DOHH2 (cell line): ENCODE results near the gene SCAPER.

Source experiments
- H3F3A ChIP-seq: fragments of 200-600 bp; sonication (generic), shearing (Covaris generic); 2 replicates; pipeline ENCODE4 v1.6.0; 2016; ENCODE audit warnings: antibody characterized with exemption, mild to moderate bottlenecking; ENCODE audit not compliant: control insufficient read depth, insufficient read depth
- H3K27ac ChIP-seq: fragments of 200-600 bp; sonication (generic); 2 replicates; pipeline ENCODE4 v1.5.1; 2014; ENCODE audit warnings: low read depth, mild to moderate bottlenecking, low read length, moderate library complexity
- H3K27me3 ChIP-seq: fragments of 200-600 bp; sonication (generic); 2 replicates; pipeline ENCODE4 v1.6.1; 2014; ENCODE audit warnings: mild to moderate bottlenecking, low read length, mixed read lengths; ENCODE audit not compliant: control insufficient read depth
- H3K36me3 ChIP-seq: fragments of 200-600 bp; sonication (generic); 2 replicates; pipeline ENCODE4 v1.6.1; 2014; ENCODE audit warnings: mild to moderate bottlenecking, low read length, moderate library complexity, mixed read lengths; ENCODE audit not compliant: control insufficient read depth
- H3K4me1 ChIP-seq: fragments of 200-600 bp; sonication (generic); 2 replicates; pipeline ENCODE4 v1.6.1; 2014; ENCODE audit warnings: mild to moderate bottlenecking, low read length, mixed read lengths; ENCODE audit not compliant: control insufficient read depth
- H3K4me2 ChIP-seq: fragments of 200-600 bp; sonication (generic); 2 replicates; pipeline ENCODE4 v1.6.0; 2014; ENCODE audit warnings: mild to moderate bottlenecking, low read length, moderate library complexity
- H3K4me3 ChIP-seq: fragments of 200-600 bp; sonication (generic); 2 replicates; pipeline ENCODE4 v1.5.1; 2014; ENCODE audit warnings: mild to moderate bottlenecking, low read length, mixed read lengths
- H3K79me2 ChIP-seq: fragments of 200-600 bp; sonication (generic); 2 replicates; pipeline ENCODE4 v1.6.1; 2014; ENCODE audit warnings: mild to moderate bottlenecking, low read length, mixed read lengths; ENCODE audit not compliant: control insufficient read depth
- H3K9me2 ChIP-seq: fragments of 200-600 bp; sonication (generic); replicated peaks from 2 replicates; pipeline ENCODE4 v1.6.1; 2014; ENCODE audit warnings: mild to moderate bottlenecking, low read length, mixed read lengths; ENCODE audit not compliant: control insufficient read depth
- H3K9me3 ChIP-seq: fragments of 200-600 bp; sonication (generic); 2 replicates; pipeline ENCODE4 v1.6.1; 2014; ENCODE audit warnings: antibody characterized with exemption, low read length, mixed read lengths; ENCODE audit not compliant: control insufficient read depth, insufficient read depth
- H4K20me1 ChIP-seq: fragments of 200-600 bp; sonication (generic); 2 replicates; pipeline ENCODE4 v1.6.0; 2014; ENCODE audit warnings: low read depth, mild to moderate bottlenecking, antibody characterized with exemption, low read length, moderate library complexity; ENCODE audit not compliant: control insufficient read depth, insufficient read depth
- EZH2phosphoT487 ChIP-seq: fragments of 200-600 bp; sonication (generic); IDR thresholded peaks from 2 replicates; pipeline ENCODE4 v1.6.1; 2017; ENCODE audit warnings: borderline replicate concordance, mild to moderate bottlenecking, antibody characterized with exemption, low read length, moderate library complexity, mixed read lengths
- TF ChIP-seq, protein P1 (sequence below): fragments of 200-600 bp; sonication (generic); IDR thresholded peaks from one replicate; pipeline ENCODE4 v1.5.1; 2014; ENCODE audit warnings: antibody characterized with exemption, mild to moderate bottlenecking, low read depth, low read length; ENCODE audit not compliant: poor library complexity, severe bottlenecking

Gene SCAPER

DNA sequence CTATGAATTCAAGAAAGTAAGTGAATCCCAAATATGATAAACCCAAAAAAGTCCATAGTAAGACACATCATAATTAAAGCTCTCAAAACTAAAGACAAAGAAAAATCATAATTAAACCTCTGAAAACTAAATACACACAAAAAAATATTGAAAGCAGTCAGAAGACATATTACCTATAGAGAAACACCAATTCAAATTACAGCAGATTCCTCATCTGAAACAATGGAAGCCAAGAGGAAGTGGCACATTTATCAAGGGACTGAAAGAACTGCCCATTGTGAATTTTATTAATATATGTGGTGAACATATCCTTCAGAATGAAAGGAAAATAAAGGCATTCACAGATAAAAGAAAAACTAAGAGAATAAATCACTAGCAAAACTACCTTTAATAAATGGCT, 128.2 kb downstream of the SCAPER start:
- H3K4me3 ChIP-seq, result no peak overlapping the region
- no peaks in the 10 kb centered on the region for H3K79me2 ChIP-seq
- H3F3A ChIP-seq, result no peaks in the 10 kb centered on the region
- no peaks in the 10 kb centered on the region for H3K27me3 ChIP-seq
- no peaks in the 10 kb centered on the region for H3K9me2 ChIP-seq
- no peak overlapping the region for H3K4me2 ChIP-seq
- H3K27ac ChIP-seq, result no peak overlapping the region
- H3K36me3 ChIP-seq, result no peaks in the 10 kb centered on the region
- no peaks in the 10 kb centered on the region for H4K20me1 ChIP-seq
- no peak for TF ChIP-seq EZH2phosphoT487
- TF ChIP-seq, protein P1, sequence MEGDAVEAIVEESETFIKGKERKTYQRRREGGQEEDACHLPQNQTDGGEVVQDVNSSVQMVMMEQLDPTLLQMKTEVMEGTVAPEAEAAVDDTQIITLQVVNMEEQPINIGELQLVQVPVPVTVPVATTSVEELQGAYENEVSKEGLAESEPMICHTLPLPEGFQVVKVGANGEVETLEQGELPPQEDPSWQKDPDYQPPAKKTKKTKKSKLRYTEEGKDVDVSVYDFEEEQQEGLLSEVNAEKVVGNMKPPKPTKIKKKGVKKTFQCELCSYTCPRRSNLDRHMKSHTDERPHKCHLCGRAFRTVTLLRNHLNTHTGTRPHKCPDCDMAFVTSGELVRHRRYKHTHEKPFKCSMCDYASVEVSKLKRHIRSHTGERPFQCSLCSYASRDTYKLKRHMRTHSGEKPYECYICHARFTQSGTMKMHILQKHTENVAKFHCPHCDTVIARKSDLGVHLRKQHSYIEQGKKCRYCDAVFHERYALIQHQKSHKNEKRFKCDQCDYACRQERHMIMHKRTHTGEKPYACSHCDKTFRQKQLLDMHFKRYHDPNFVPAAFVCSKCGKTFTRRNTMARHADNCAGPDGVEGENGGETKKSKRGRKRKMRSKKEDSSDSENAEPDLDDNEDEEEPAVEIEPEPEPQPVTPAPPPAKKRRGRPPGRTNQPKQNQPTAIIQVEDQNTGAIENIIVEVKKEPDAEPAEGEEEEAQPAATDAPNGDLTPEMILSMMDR, result no peak
- H3K4me1 ChIP-seq, result no peaks in the 10 kb centered on the region
- no peaks in the 10 kb centered on the region for H3K9me3 ChIP-seq

DNA sequence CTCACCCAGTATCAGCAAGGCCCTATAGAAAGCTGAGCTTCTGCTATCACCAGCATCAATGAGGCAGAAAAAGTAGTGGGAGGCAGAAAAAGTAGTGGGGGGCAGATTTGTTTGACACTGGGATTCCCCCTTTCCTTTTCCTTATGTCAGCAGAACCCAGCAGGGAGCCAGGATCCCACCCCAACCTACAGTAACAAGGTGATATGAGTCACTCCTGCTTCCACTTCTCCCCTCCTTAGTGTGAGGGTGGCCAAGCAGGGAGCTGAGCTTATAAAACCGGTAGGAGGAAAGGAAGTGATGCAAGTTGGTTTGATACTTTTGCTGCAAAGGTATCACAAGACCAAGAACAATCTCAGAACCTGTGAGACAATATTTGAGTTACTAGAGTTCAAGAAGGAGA, 128.7 kb downstream of the SCAPER start:
- no peaks in the 10 kb centered on the region for H3F3A ChIP-seq
- H3K4me1 ChIP-seq, result no peaks in the 10 kb centered on the region
- no peak overlapping the region for H3K4me2 ChIP-seq
- no peak overlapping the region for H3K4me3 ChIP-seq
- no peaks in the 10 kb centered on the region for H4K20me1 ChIP-seq
- H3K9me2 ChIP-seq, result no peaks in the 10 kb centered on the region
- no peaks in the 10 kb centered on the region for H3K79me2 ChIP-seq
- H3K27ac ChIP-seq, result no peak overlapping the region
- H3K9me3 ChIP-seq, result no peaks in the 10 kb centered on the region
- TF ChIP-seq, protein P1, result no peak
- no peak for TF ChIP-seq EZH2phosphoT487
- H3K36me3 ChIP-seq, result no peaks in the 10 kb centered on the region
- no peaks in the 10 kb centered on the region for H3K27me3 ChIP-seq

DNA sequence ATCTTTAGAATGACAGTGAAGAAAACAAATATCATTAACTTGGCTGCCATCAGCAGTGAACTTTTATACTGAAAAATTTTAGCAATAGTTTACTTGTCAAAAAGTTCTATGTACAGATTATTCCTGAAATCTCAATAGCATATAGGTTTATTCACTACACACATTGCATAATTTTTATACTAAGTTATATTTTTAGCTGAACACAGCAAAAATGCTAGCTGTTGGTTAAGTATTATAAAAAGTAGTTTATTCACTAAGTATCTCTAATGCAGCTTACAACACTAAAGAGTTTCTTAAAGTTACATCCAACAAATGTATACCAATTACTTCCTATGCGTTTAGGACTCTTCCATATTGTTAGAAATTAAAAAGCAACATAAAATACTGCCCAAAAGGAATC, 131.9 kb downstream of the SCAPER start:
- H4K20me1 ChIP-seq, result no peaks in the 10 kb centered on the region
- no peak overlapping the region for H3K4me3 ChIP-seq
- H3K27me3 ChIP-seq, result no peaks in the 10 kb centered on the region
- H3F3A ChIP-seq, result no peaks in the 10 kb centered on the region
- H3K4me2 ChIP-seq, result no peak overlapping the region
- H3K36me3 ChIP-seq, result no peaks in the 10 kb centered on the region
- no peaks in the 10 kb centered on the region for H3K9me3 ChIP-seq
- H3K79me2 ChIP-seq, result no peaks in the 10 kb centered on the region
- TF ChIP-seq, protein P1, result no peak
- no peak for TF ChIP-seq EZH2phosphoT487
- H3K9me2 ChIP-seq, result no peaks in the 10 kb centered on the region
- no peaks in the 10 kb centered on the region for H3K4me1 ChIP-seq
- no peak overlapping the region for H3K27ac ChIP-seq

DNA sequence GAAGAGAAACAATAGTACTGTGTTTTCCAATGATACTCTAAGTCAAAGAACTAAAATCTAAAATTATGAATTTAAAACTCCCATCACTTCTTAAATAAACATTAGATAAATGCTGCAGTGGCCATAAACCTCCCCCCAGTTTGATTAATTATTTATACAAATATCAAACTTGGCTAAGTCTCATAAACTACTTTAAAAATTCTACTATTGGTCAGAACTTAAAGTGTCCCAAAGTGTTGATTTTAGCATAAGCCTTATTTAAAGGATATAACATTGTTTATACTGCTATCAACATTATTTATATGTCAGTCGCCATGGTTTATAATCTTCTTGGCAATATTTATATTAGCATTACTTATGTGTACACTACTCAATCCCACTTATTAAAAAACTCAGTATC, 132.4 kb downstream of the SCAPER start:
- TF ChIP-seq EZH2phosphoT487, result no peak
- TF ChIP-seq, protein P1, result no peak
- Histone ChIP-seq H3K4me3 (no peak overlapping the region), H3K9me3 (no peaks in the 10 kb centered on the region), H3K4me1 (no peaks in the 10 kb centered on the region), H3K79me2 (no peaks in the 10 kb centered on the region), H3K36me3 (no peaks in the 10 kb centered on the region), H4K20me1 (no peaks in the 10 kb centered on the region), H3K27me3 (no peaks in the 10 kb centered on the region), H3K27ac (no peak overlapping the region), H3F3A (no peaks in the 10 kb centered on the region), H3K9me2 (no peaks in the 10 kb centered on the region), H3K4me2 (no peak overlapping the region)
